Neural cell (in vitro differentiated cells): ENCODE measurements around the gene PGA4.

Experiments
- CTCF ChIP-seq: fragments of 450-650 bp; IDR thresholded peaks from 2 replicates; pipeline ENCODE4 v1.5.1; 2014; ENCODE audit warnings: antibody characterized with exemption, mild to moderate bottlenecking, moderate library complexity; ENCODE audit not compliant: poor library complexity, severe bottlenecking
- MXI1 ChIP-seq: fragments of 450-650 bp; conservative IDR thresholded peaks from 2 replicates; pipeline ENCODE4 v1.6.1; 2014; ENCODE audit warnings: antibody characterized with exemption, mild to moderate bottlenecking; ENCODE audit not compliant: poor library complexity, severe bottlenecking
- POLR2AphosphoS5 ChIP-seq: IDR thresholded peaks from 2 replicates; pipeline ENCODE4 v1.6.1; 2012
- SMC3 ChIP-seq: fragments of 450-650 bp; conservative IDR thresholded peaks from 2 replicates; pipeline ENCODE4 v1.6.1; 2014; ENCODE audit warnings: antibody characterized with exemption, mild to moderate bottlenecking, moderate library complexity; ENCODE audit not compliant: poor library complexity

- no peak for TF ChIP-seq MXI1
- no peak for TF ChIP-seq CTCF
- TF ChIP-seq POLR2AphosphoS5: no peak
- TF ChIP-seq SMC3: no peak
Measured at GRCh38 chr11:61198948-61199523, 23.1 kb upstream of the PGA4 start.
